HG03469 (cell line): ENCODE results near the gene IL17D.

Experiments
- ATAC-seq: cut with Tn5 transposase; IDR thresholded peaks from one replicate; pipeline ENCODE4 v1.9.1; 2021; ENCODE audit warnings: mild to moderate bottlenecking, moderate library complexity, moderate number of reproducible peaks; ENCODE audit not compliant: unreplicated experiment

IL17D gene

GRCh38 chr13:20689291-20689690 is 14.2 kb upstream of the IL17D start:
- ATAC-seq, result no peak

GRCh38 chr13:20691616-20692015 is 11.9 kb upstream of the IL17D start:
- ATAC-seq, result no peak

- ATAC-seq, result no peak
These were observed 7.4 kb upstream of the IL17D start for GRCh38 chr13:20696073-20696472.

- no peak for ATAC-seq
These were observed 3.8 kb upstream of the IL17D start for GRCh38 chr13:20699715-20700114.

- no peak for ATAC-seq
These were observed 3.2 kb upstream of the IL17D start for GRCh38 chr13:20700288-20700687.

- ATAC-seq, result no peak
These were observed 2.0 kb upstream of the IL17D start for GRCh38 chr13:20701461-20701860.

- ATAC-seq, result no peak
These were observed 977 bp upstream of the IL17D start for GRCh38 chr13:20702530-20702914.

GRCh38 chr13:20703780-20704458 is 420 bp downstream of the IL17D start:
- ATAC-seq, result peak; percentile 89

GRCh38 chr13:20704459-20705069 is 1.1 kb downstream of the IL17D start:
- no peak for ATAC-seq

- ATAC-seq, result no peak
These were observed 3.2 kb downstream of the IL17D start for GRCh38 chr13:20706661-20707060.

- no peak for ATAC-seq
These were observed 4.7 kb downstream of the IL17D start for GRCh38 chr13:20708216-20708615.

GRCh38 chr13:20709369-20709768 is 5.9 kb downstream of the IL17D start:
- no peak for ATAC-seq

- no peak for ATAC-seq
These were observed 6.3 kb downstream of the IL17D start for GRCh38 chr13:20709782-20710181.

- no peak for ATAC-seq
These were observed 8.0 kb downstream of the IL17D start for GRCh38 chr13:20711301-20712044.

GRCh38 chr13:20713014-20713376 is 9.5 kb downstream of the IL17D start:
- no peak for ATAC-seq

GRCh38 chr13:20713751-20714150 is 10.3 kb downstream of the IL17D start:
- no peak for ATAC-seq

- ATAC-seq, result no peak
These were observed 10.7 kb downstream of the IL17D start for GRCh38 chr13:20714161-20714560.

- no peak for ATAC-seq
These were observed 11.2 kb downstream of the IL17D start for GRCh38 chr13:20714563-20715329.

GRCh38 chr13:20715330-20715712 is 11.8 kb downstream of the IL17D start:
- ATAC-seq, result no peak

- no peak for ATAC-seq
These were observed 13.5 kb downstream of the IL17D start for GRCh38 chr13:20716951-20717350.
